RWPE2 (cell line): Measurements from ENCODE around the gene MACF1.
"Not testable (repeated sequence)": the region's sequence is repeated elsewhere in the genome, so short reads cannot be mapped to it uniquely, and the experiment has no call there.

Source experiments
- ATAC-seq: fragments of 200-7000 bp; cut with Tn5 transposase; 3 replicates; pipeline ENCODE4 v1.9.1; 2021; ENCODE audit warnings: low read depth
- DNase-seq: peaks from one replicate; pipeline ENCODE4 v3.0.0-alpha.2; 2020; ENCODE audit warnings: low spot score
- H3K27ac ChIP-seq: fragments of 450-650 bp; 2 replicates; pipeline ENCODE4 v1.5.1; 2017; ENCODE audit warnings: mild to moderate bottlenecking; ENCODE audit not compliant: poor library complexity, severe bottlenecking
- H3K27me3 ChIP-seq: fragments of 250-450 bp; sonication (Bioruptor Pico); 2 replicates; pipeline ENCODE4 v1.5.1; 2021; ENCODE audit warnings: mild to moderate bottlenecking, moderate library complexity; ENCODE audit not compliant: insufficient read depth, poor library complexity, severe bottlenecking
- H3K36me3 ChIP-seq: fragments of 250-450 bp; sonication (Bioruptor Pico); 2 replicates; pipeline ENCODE4 v1.5.1; 2020; ENCODE audit warnings: low read depth, mild to moderate bottlenecking, moderate library complexity
- H3K4me1 ChIP-seq: fragments of 250-450 bp; sonication (Bioruptor Pico); 2 replicates; pipeline ENCODE4 v1.5.1; 2021; ENCODE audit warnings: mild to moderate bottlenecking, moderate library complexity; ENCODE audit not compliant: insufficient read depth, poor library complexity, severe bottlenecking
- H3K4me3 ChIP-seq: fragments of 250-450 bp; sonication (Bioruptor Pico); 2 replicates; pipeline ENCODE4 v1.5.1; 2021; ENCODE audit warnings: mild to moderate bottlenecking, moderate library complexity; ENCODE audit not compliant: severe bottlenecking
- H3K9me3 ChIP-seq: fragments of 250-450 bp; sonication (Bioruptor Pico); 2 replicates; pipeline ENCODE4 v1.5.1; 2021; ENCODE audit warnings: mild to moderate bottlenecking, moderate library complexity; ENCODE audit not compliant: severe bottlenecking
- CTCF ChIP-seq: fragments of 450-650 bp; IDR thresholded peaks from one replicate; pipeline ENCODE4 v1.5.1; 2017; ENCODE audit warnings: mild to moderate bottlenecking, moderate library complexity; ENCODE audit not compliant: poor library complexity, severe bottlenecking

The MACF1 gene

GRCh38 chr1:39199593-39199992 is 4.9 kb upstream of the MACF1 start:
- H3K27me3 ChIP-seq: no peaks in the 10 kb centered on the region
- DNase-seq (no peak), ATAC-seq (no peak)
- no peaks in the 10 kb centered on the region for H3K36me3 ChIP-seq
- no peaks in the 10 kb centered on the region for H3K9me3 ChIP-seq
- H3K4me1 ChIP-seq: peaks cover 38% of the 10 kb centered on the region
- H3K27ac ChIP-seq: no peak overlapping the region
- TF ChIP-seq CTCF: no peak
- no peak overlapping the region for H3K4me3 ChIP-seq

- DNase-seq (no peak), ATAC-seq (peak; percentile 76)
- Histone ChIP-seq H3K36me3 (no peaks in the 10 kb centered on the region), H3K27ac (peak overlapping the region; percentile 85), H3K4me3 (no peak overlapping the region), H3K9me3 (no peaks in the 10 kb centered on the region), H3K27me3 (no peaks in the 10 kb centered on the region), H3K4me1 (peaks cover 26% of the 10 kb centered on the region)
- no peak for TF ChIP-seq CTCF
Observed at GRCh38 chr1:39205102-39205780, 746 bp downstream of the MACF1 start.

- Histone ChIP-seq H3K9me3 (no peaks in the 10 kb centered on the region), H3K27ac (peak overlapping the region; percentile 85), H3K27me3 (no peaks in the 10 kb centered on the region), H3K4me1 (peaks cover 26% of the 10 kb centered on the region), H3K36me3 (no peaks in the 10 kb centered on the region), H3K4me3 (no peak overlapping the region)
- ATAC-seq (no peak), DNase-seq (no peak)
- no peak for TF ChIP-seq CTCF
Observed at GRCh38 chr1:39205781-39206464, 1.4 kb downstream of the MACF1 start.

GRCh38 chr1:39208360-39208759 is 3.9 kb downstream of the MACF1 start:
- H3K27me3 ChIP-seq, H3K9me3 ChIP-seq, DNase-seq, H3K27ac ChIP-seq, H3K36me3 ChIP-seq, H3K4me3 ChIP-seq, ATAC-seq: not testable (repeated sequence)
- peaks cover 44% of the 10 kb centered on the region for H3K4me1 ChIP-seq

- H3K27me3 ChIP-seq: no peaks in the 10 kb centered on the region
- H3K9me3 ChIP-seq: no peaks in the 10 kb centered on the region
- TF ChIP-seq CTCF: no peak
- ATAC-seq: no peak
- H3K36me3 ChIP-seq: 0 out of 2 replicates have a peak, but pooled peaks cover 4% of the 10 kb centered on the region
- no peak for DNase-seq
- H3K27ac ChIP-seq: no peak overlapping the region
- peaks cover 46% of the 10 kb centered on the region for H3K4me1 ChIP-seq
- H3K4me3 ChIP-seq: no peak overlapping the region
Observed at GRCh38 chr1:39210649-39211048, 6.2 kb downstream of the MACF1 start.
